Ovary (tissue), 9 donors: ENCODE data around the gene NTRK2. TPM values are rescaled to one million over a fixed set of nuclear protein-coding genes. Genes with fewer than 3 reads are reported as not detected.

Experiments
- DNase-seq, 5 donors: peaks; one replicate each; pipeline ENCODE4 v3.0.0-alpha.2; 2019 to 2020
- H3K27ac ChIP-seq, 2 donors: fragments of 200-600 bp; one replicate each; pipeline versions ENCODE4 v1.5.1 to v1.8.0; 2019 to 2022
- H3K27me3 ChIP-seq: fragments of 200-600 bp; one replicate; pipeline ENCODE4 v1.8.0; 2022
- H3K36me3 ChIP-seq: fragments of 200-600 bp; sonication (generic); one replicate; pipeline ENCODE4 v1.5.1; 2019
- H3K4me1 ChIP-seq: one replicate; pipeline ENCODE4 v1.8.1; 2013; ENCODE audit warnings: mild to moderate bottlenecking, moderate library complexity; ENCODE audit not compliant: insufficient read depth
- H3K4me3 ChIP-seq: fragments of 200-600 bp; sonication (generic); one replicate; pipeline ENCODE4 v1.5.1; 2017
- H3K9me3 ChIP-seq, 2 donors: fragments of 200-600 bp in 1 of 2; sonication (generic) in 1 of 2; one replicate each; pipeline versions ENCODE4 v1.5.1 to v1.8.1; 2013 to 2019; ENCODE audit warnings: mild to moderate bottlenecking in 1 of 2, moderate library complexity in 1 of 2
- CTCF ChIP-seq, 3 donors: fragments of 450-650 bp in 2 of 3; fragments of 200-600 bp in 1 of 3; IDR thresholded peaks; one replicate each; pipeline versions ENCODE4 v1.5.1 to v1.8.0; 2016 to 2022; ENCODE audit warnings: antibody characterized with exemption in 3 of 3, mild to moderate bottlenecking in 1 of 3
- EP300 ChIP-seq: sonication (generic); formaldehyde crosslinking; IDR thresholded peaks from one replicate; pipeline ENCODE4 v1.6.1; 2017; ENCODE audit warnings: antibody characterized with exemption
- POLR2A ChIP-seq: fragments of 450-650 bp; IDR thresholded peaks from one replicate; pipeline ENCODE4 v1.6.1; 2017; ENCODE audit warnings: antibody characterized with exemption, mild to moderate bottlenecking, moderate library complexity
- WGBS, 3 donors: extraction: QIAGEN DNeasy Blood & Tissue Kit in 1 of 3; methylation state at CpG; one replicate each; pipeline versions ENCODE4 v1.1.5 to v1.1.7; 2013 to 2017; 5-methylcytosine and 5-hydroxymethylcytosine counted together
- intact Hi-C, 4 donors: fragments of 100-400 bp; cut with DNase I; formaldehyde crosslinking; loops; one replicate each; pipeline versions ENCODE4 v1.11.0 to v1.15.1; 2022 to 2023
- polyA plus RNA-seq, 2 donors: library from polyadenylated mRNA; stranded (reverse); fragments of 200-250 nt in 1 of 2; fragments of 350-450 nt in 1 of 2; fragmentation: Illumina TruSeq in 1 of 2; extraction: RNeasy Lipid Tissue Mini Kit (QIAGEN cat#74804) in 1 of 2; gene quantifications; one replicate each; pipeline ENCODE4 v1.2.3, GENCODE V29; 2013 to 2014
- total RNA-seq, 7 donors: library from RNA; depleted of rRNA in 2 of 7; stranded (reverse); fragments of >200 nt in 2 of 7; fragmentation: NEBNext Ultra II Directional in 3 of 7; extraction: Animal tissue kit (Norgen Biotek cat#: 25700) in 3 of 7; gene quantifications; one replicate each; pipeline versions ENCODE4 v1.1.0 to v1.2.4, GENCODE V29; 2016 to 2023
- donor health status: DM: no; HTN: no; CAD: no; lungs with moderate emphysema.
- donor health status: DM: no; HTN: no; CAD: no.
- donor health status: Bipolar disorder and iron deficiency.
- donor health status: DM: yes; HTN: yes; CAD: no.
- donor health status: DM: no; HTN: no; CAD: no.
- donor health status: DM: yes; HTN: yes; CAD: no.

Gene NTRK2
- total and polyA plus RNA-seq, 9 donors = 6.4 to 31.1 (median 10.8) TPM

- no peaks in the 10 kb centered on the region for H3K27me3 ChIP-seq
- TF ChIP-seq EP300 (no peak), CTCF (IDR thresholded peaks at IDR 0.05) (no peak), POLR2A (no peak)
- H3K9me3 ChIP-seq = no peaks in the 10 kb centered on the region
- no peak for DNase-seq
- no peak overlapping the region for H3K4me3 ChIP-seq
- intact Hi-C loops = no loop called here
- WGBS, 3 donors = 76 to 94% (median 82%) methylated on average over 1 of the region's 1 CpG
- H3K27ac ChIP-seq = no peak overlapping the region
- H3K36me3 ChIP-seq = no peaks in the 10 kb centered on the region
- H3K4me1 ChIP-seq = no peaks in the 10 kb centered on the region
Observed at GRCh38 chr9:84686068-84686467, 16.5 kb downstream of the NTRK2 start.

GRCh38 chr9:84688956-84689355, 19.4 kb downstream of the NTRK2 start:
- H3K27ac ChIP-seq = no peak overlapping the region
- intact Hi-C loops = no loop called here
- H3K27me3 ChIP-seq = no peaks in the 10 kb centered on the region
- H3K4me3 ChIP-seq = no peak overlapping the region
- no peaks in the 10 kb centered on the region for H3K4me1 ChIP-seq
- WGBS, 3 donors = 78 to 80% (median 79%) methylated on average over 4 of the region's 4 CpGs
- TF ChIP-seq CTCF (IDR thresholded peaks at IDR 0.05) (no peak), POLR2A (no peak), EP300 (no peak)
- H3K9me3 ChIP-seq = no peaks in the 10 kb centered on the region
- no peak for DNase-seq
- no peaks in the 10 kb centered on the region for H3K36me3 ChIP-seq

DNA sequence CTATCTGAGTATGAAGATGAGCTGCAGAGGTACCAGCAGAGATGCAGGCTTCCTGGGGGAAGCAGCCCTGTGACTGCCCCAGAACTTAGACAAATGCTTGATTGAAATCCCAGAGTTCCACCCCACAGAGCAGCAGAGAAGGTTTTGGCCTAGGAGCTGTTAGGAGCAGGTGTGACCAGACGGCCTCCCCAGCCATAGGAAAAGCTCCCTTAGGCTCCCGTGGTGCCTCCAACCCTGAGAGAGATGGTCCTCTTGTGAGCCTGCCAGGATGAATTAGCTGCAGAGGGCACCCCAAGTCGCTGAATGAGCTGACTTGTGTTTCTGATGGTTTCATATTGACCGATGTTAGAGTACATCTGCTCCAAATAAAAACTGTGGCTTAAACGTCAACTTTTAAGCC, 22.1 kb downstream of the NTRK2 start:
- TF ChIP-seq POLR2A = no peak
- no peak for TF ChIP-seq EP300
- Histone ChIP-seq H3K27me3 (no peaks in the 10 kb centered on the region), H3K4me3 (no peak overlapping the region), H3K4me1 (no peaks in the 10 kb centered on the region), H3K36me3 (no peaks in the 10 kb centered on the region), H3K9me3 (no peaks in the 10 kb centered on the region), H3K27ac (no peak overlapping the region)
- WGBS, 3 donors = 85 to 95% (median 86%) methylated on average over 5 of the region's 5 CpGs
- DNase-seq = no peak
- intact Hi-C loops = loop anchor here in 1 of 4 donors (10.0 kb wide), 1 partner anchor 263 kb away; no protein-coding TSS in a partner anchor

DNA sequence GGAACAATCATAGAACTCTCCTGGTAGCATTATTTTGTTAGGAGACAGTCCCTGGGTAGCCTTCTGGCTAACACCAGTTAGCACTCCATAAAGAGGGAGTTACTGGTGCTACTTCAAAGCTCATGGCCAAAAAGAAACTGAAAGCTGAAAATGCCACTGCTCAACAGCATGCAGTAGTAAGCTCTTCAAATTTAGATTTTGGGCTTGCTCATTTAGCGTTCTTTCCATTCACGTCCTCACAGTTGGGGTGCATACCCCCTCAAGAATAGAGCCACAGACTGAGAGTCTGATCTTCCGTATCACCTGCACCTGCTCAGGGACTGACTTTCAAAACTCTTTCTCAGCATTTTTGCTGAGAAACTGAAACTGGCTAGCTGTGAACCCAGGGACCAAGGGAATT, 24.7 kb downstream of the NTRK2 start:
- peaks cover 2% of the 10 kb centered on the region for H3K4me1 ChIP-seq
- TF ChIP-seq POLR2A (no peak), EP300 (no peak), CTCF (IDR thresholded peaks at IDR 0.05) (no peak)
- intact Hi-C loops = loop anchor here in 1 of 4 donors (10.0 kb wide), 1 partner anchor 261 kb away; no protein-coding TSS in a partner anchor
- H3K36me3 ChIP-seq = no peaks in the 10 kb centered on the region
- no peak overlapping the region for H3K27ac ChIP-seq
- 75 to 80% (median 79%) methylated on average over 3 of the region's 3 CpGs for whole genome bisulfite sequencing, 3 donors
- no peaks in the 10 kb centered on the region for H3K9me3 ChIP-seq
- H3K4me3 ChIP-seq = no peak overlapping the region
- DNase-seq = no peak
- no peaks in the 10 kb centered on the region for H3K27me3 ChIP-seq

DNA sequence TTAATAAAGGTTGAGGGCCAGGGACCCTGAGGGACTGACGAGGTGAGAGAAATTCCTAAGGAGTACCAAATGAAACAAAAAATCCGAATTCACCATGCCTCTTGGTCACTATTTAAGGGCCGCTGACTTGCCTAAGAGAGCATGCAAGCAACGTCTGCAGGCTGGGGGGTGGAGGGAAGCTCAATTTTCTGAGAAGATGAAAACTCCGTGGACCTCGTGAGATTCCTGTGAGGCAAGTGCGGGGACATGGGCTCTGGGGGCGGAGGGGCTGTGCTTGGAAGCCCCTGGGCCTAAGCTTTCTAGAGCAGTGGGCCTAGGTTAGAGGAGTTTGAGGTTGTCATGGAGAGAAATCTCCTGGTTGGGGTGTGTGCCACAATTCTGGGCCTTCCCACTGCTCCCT, 27.5 kb downstream of the NTRK2 start:
- no peak for DNase-seq
- H3K4me1 ChIP-seq = peaks cover 7% of the 10 kb centered on the region
- H3K9me3 ChIP-seq = no peaks in the 10 kb centered on the region
- H3K27ac ChIP-seq = no peak overlapping the region
- intact Hi-C loops = loop anchor here in 1 of 4 donors (10.0 kb wide), 1 partner anchor 258 kb away; no protein-coding TSS in a partner anchor
- no peak for TF ChIP-seq EP300
- TF ChIP-seq POLR2A = no peak
- no peak for TF ChIP-seq CTCF (IDR thresholded peaks at IDR 0.05)
- no peak overlapping the region for H3K4me3 ChIP-seq
- no peaks in the 10 kb centered on the region for H3K36me3 ChIP-seq
- no peaks in the 10 kb centered on the region for H3K27me3 ChIP-seq
- WGBS, 3 donors = 88 to 91% (median 88%) methylated on average over 8 of the region's 8 CpGs
